PC-3 (cell line): ENCODE results near the gene PSME4. TPM values are rescaled to one million over a fixed set of nuclear protein-coding genes. Genes with fewer than 3 reads are reported as not detected.

Experiments used
- ATAC-seq: fragments of 200-7000 bp; cut with Tn5 transposase; 2 replicates; pipeline ENCODE4 v1.9.1; 2020; ENCODE audit warnings: mild to moderate bottlenecking, moderate library complexity
- BruUV-seq: library from RNA; stranded (reverse); fragments of 400-500 nt; replicated peaks from 2 replicates; lab custom pipeline; 2021; lab: Mats Ljungman, UMichigan
- CTCF ChIA-PET: fragments of 300-600 bp; sonication (Branson Sonifier 250); formaldehyde crosslinking; loops from one replicate; lab custom pipeline; 2022; ENCODE audit warnings: antibody characterized with exemption; lab: Charles Lee
- POLR2A ChIA-PET: fragments of 300-600 bp; sonication (Branson Sonifier 250); formaldehyde crosslinking; loops from one replicate; lab custom pipeline; 2022; ENCODE audit warnings: antibody characterized with exemption; ENCODE audit not compliant: unreplicated experiment; lab: Charles Lee
- DNase-seq: peaks from one replicate; pipeline ENCODE4 v3.0.0-alpha.2; 2015
- H2AFZ ChIP-seq: fragments of 300-600 bp; sonication (generic); 2 replicates; pipeline ENCODE4 v1.6.0; 2016; ENCODE audit warnings: antibody characterized with exemption, low read length
- H3F3A ChIP-seq: fragments of 300-600 bp; sonication (generic); one replicate; pipeline ENCODE4 v1.6.0; 2017; ENCODE audit warnings: antibody characterized with exemption, low read length, control low read depth, mild to moderate bottlenecking; ENCODE audit not compliant: unreplicated experiment
- H3K27ac ChIP-seq: fragments of 300-600 bp; sonication (generic); 2 replicates; pipeline ENCODE4 v1.5.1; 2016; ENCODE audit warnings: mild to moderate bottlenecking, low read length
- H3K27me3 ChIP-seq: fragments of 300-600 bp; sonication (generic); 2 replicates; pipeline ENCODE4 v1.6.1; 2016; ENCODE audit warnings: low read length, mixed read lengths
- H3K36me3 ChIP-seq: fragments of 300-600 bp; sonication (generic); 2 replicates; pipeline ENCODE4 v1.6.1; 2016; ENCODE audit warnings: low read depth, mixed run types, low read length, mixed read lengths
- H3K4me1 ChIP-seq: fragments of 300-600 bp; sonication (generic); 2 replicates; pipeline ENCODE4 v1.5.1; 2016; ENCODE audit warnings: low read length; ENCODE audit not compliant: insufficient read depth
- H3K4me2 ChIP-seq: fragments of 300-600 bp; sonication (generic); 2 replicates; pipeline ENCODE4 v1.6.0; 2016; ENCODE audit warnings: low read length
- H3K4me3 ChIP-seq: fragments of 300-600 bp; sonication (generic); 2 replicates; pipeline ENCODE4 v1.5.1; 2016; ENCODE audit warnings: mild to moderate bottlenecking, low read length, mixed read lengths
- H3K79me2 ChIP-seq: fragments of 300-600 bp; sonication (generic); 2 replicates; pipeline ENCODE4 v1.6.1; 2017; ENCODE audit warnings: low read length, mixed read lengths
- H3K9ac ChIP-seq: fragments of 300-600 bp; sonication (generic); 2 replicates; pipeline ENCODE4 v1.6.0; 2016; ENCODE audit warnings: mild to moderate bottlenecking, low read length
- H3K9me2 ChIP-seq: fragments of 300-600 bp; sonication (generic); replicated peaks from 2 replicates; pipeline ENCODE4 v1.6.1; 2016; ENCODE audit warnings: mixed run types, low read length, mixed read lengths
- H3K9me3 ChIP-seq: fragments of 300-600 bp; sonication (generic); 2 replicates; pipeline ENCODE4 v1.6.1; 2016; ENCODE audit warnings: low read length, mixed read lengths
- H4K20me1 ChIP-seq: fragments of 300-600 bp; sonication (generic); 2 replicates; pipeline ENCODE4 v1.6.1; 2016; ENCODE audit warnings: low read length, mixed read lengths
- EZH2 ChIP-seq: fragments of 300-600 bp; sonication (generic); IDR thresholded peaks from one replicate; pipeline ENCODE4 v1.6.1; 2017; ENCODE audit warnings: antibody characterized with exemption, mild to moderate bottlenecking, low read length; ENCODE audit not compliant: unreplicated experiment
- EZH2phosphoT487 ChIP-seq: fragments of 300-600 bp; sonication (generic); IDR thresholded peaks from 2 replicates; pipeline ENCODE4 v1.6.1; 2018; ENCODE audit warnings: mild to moderate bottlenecking, antibody characterized with exemption, low read length, borderline replicate concordance
- intact Hi-C: fragments of 100-400 bp; cut with micrococcal nuclease; formaldehyde crosslinking; loops from 2 replicates; pipeline ENCODE4 v1.9.0; 2023
- total RNA-seq: library from RNA; depleted of rRNA; stranded (reverse); fragments of >200 nt; gene quantifications from 2 replicates; pipeline ENCODE4 v1.2.3, GENCODE V29; 2014
- TF ChIP-seq, protein P1 (sequence below): fragments of 300-600 bp; sonication (generic); conservative IDR thresholded peaks from 2 replicates; pipeline ENCODE4 v1.5.1; 2017; ENCODE audit warnings: antibody characterized with exemption, low read depth, mild to moderate bottlenecking, low read length

PSME4 gene
- total RNA-seq, 1 experiment from 2014 or later = 54.7 TPM

DNA sequence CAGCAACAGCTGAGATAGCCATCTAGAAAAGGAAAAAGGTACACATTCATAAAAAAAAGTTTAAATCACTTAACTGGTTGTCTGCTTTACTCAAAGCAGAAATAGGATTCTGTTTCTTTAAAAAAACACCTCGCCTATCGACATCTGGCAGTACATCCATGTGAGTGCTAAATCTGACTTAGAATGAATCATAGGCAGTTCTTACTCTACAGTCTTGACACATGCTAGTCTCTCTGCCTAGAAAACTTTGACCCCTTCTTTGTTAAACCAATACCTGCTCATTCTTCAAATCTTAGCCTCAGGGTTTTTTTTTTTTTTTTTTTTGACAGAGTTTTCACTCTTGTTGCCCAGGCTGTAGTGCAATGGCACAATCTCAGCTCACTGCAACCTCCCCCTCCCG is 73.9 kb downstream of the PSME4 start:
- ATAC-seq = peak; percentile 93
- ChIA-PET POLR2A (no interaction called here), CTCF (no interaction called here)
- Histone ChIP-seq H3K4me1 (peaks cover 13% of the 10 kb centered on the region), H3K9ac (no peak overlapping the region), H3K9me2 (no peaks in the 10 kb centered on the region), H3K4me2 (no peak overlapping the region), H3K36me3 (peaks cover 65% of the 10 kb centered on the region), H3K4me3 (no peak overlapping the region), H2AFZ (no peak overlapping the region), H3F3A (no peaks in the 10 kb centered on the region), H3K27me3 (no peaks in the 10 kb centered on the region), H4K20me1 (0 out of 2 replicates have a peak, but pooled peaks cover 3% of the 10 kb centered on the region), H3K27ac (no peak overlapping the region), H3K79me2 (no peaks in the 10 kb centered on the region), H3K9me3 (no peaks in the 10 kb centered on the region)
- DNase-seq = peak; percentile 76
- no TSS peak for BruUV-seq
- intact Hi-C loops = no loop called here
- no peak for TF ChIP-seq EZH2phosphoT487
- TF ChIP-seq, protein P1, sequence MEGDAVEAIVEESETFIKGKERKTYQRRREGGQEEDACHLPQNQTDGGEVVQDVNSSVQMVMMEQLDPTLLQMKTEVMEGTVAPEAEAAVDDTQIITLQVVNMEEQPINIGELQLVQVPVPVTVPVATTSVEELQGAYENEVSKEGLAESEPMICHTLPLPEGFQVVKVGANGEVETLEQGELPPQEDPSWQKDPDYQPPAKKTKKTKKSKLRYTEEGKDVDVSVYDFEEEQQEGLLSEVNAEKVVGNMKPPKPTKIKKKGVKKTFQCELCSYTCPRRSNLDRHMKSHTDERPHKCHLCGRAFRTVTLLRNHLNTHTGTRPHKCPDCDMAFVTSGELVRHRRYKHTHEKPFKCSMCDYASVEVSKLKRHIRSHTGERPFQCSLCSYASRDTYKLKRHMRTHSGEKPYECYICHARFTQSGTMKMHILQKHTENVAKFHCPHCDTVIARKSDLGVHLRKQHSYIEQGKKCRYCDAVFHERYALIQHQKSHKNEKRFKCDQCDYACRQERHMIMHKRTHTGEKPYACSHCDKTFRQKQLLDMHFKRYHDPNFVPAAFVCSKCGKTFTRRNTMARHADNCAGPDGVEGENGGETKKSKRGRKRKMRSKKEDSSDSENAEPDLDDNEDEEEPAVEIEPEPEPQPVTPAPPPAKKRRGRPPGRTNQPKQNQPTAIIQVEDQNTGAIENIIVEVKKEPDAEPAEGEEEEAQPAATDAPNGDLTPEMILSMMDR = no peak

DNA sequence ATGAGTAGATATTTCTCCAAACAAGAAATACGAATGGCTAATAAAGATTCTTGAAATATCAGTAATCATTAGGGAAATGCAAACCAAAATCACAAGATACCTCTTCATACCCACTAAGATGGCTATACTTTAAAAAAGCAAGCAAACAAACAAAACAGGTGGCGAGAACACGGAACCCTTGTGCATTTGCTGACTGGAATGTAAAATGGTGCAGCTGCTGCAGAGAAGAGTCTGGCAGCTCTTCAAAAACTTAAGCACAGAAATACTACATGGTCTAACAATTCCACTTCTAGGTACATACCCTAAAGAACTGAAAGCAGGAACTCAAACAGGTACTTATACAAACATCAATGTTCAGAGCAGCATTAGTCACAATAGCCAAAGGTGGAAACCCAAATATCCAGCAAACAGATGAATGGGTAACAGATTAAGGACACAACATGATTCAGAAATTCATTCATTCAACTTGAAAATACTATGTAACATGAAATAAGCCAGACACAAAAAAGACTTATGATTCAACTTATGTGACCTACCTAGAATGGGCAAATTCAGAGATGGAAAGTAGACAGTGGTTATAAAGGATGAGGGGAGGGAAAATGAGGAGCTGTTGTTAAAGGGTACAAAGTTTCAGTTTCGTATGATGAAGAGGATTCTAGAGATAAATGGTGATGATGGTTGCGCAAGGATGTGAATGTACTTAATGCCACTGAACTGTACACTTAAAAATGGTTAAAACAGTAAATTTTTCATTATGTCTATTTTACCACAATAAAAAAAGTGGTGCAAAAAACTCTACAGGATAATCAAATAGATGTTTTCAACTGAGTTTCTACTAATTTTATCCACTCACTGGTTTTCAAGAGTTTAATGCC is 84.2 kb downstream of the PSME4 start:
- Histone ChIP-seq H3K9me2 (no peaks in the 10 kb centered on the region), H3K79me2 (no peaks in the 10 kb centered on the region), H3K4me1 (no peaks in the 10 kb centered on the region), H4K20me1 (no peaks in the 10 kb centered on the region), H3K4me3 (no peak overlapping the region), H3K4me2 (no peak overlapping the region), H2AFZ (no peak overlapping the region), H3K36me3 (peaks cover 70% of the 10 kb centered on the region), H3K9me3 (no peaks in the 10 kb centered on the region), H3K27me3 (no peaks in the 10 kb centered on the region), H3K27ac (no peak overlapping the region), H3K9ac (no peak overlapping the region), H3F3A (no peaks in the 10 kb centered on the region)
- BruUV-seq = no TSS peak
- TF ChIP-seq, protein P1 = no peak
- TF ChIP-seq EZH2 = no peak
- TF ChIP-seq EZH2phosphoT487 = no peak
- intact Hi-C loops = no loop called here
- CTCF ChIA-PET = no interaction called here
- POLR2A ChIA-PET = no interaction called here
- no peak for ATAC-seq
- peak; percentile 37 for DNase-seq

DNA sequence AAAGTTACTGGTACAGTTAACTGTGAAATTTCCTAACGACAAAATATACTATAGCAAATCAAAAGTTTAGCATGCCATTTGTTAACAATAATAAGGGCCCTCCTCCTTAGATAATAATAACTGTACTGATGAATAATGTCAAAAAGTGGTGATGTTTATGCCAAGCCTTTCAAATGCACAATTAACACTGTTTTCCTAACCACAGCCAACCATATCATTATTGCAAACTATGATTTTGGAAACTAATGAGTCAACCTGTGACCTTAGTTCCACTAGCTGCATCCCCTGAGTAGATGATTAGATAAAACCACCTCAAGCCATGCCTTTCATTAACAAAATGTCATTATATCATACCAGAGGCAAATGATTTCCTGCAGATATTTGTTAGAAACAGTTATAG is 85.9 kb downstream of the PSME4 start:
- no peak overlapping the region for H3K4me2 ChIP-seq
- peaks cover 6% of the 10 kb centered on the region for H3F3A ChIP-seq
- no peaks in the 10 kb centered on the region for H3K27me3 ChIP-seq
- H3K9me3 ChIP-seq = no peaks in the 10 kb centered on the region
- no peaks in the 10 kb centered on the region for H3K9me2 ChIP-seq
- H3K79me2 ChIP-seq = no peaks in the 10 kb centered on the region
- no peak overlapping the region for H3K9ac ChIP-seq
- ATAC-seq (no peak), DNase-seq (no peak)
- POLR2A ChIA-PET = no interaction called here
- H4K20me1 ChIP-seq = no peaks in the 10 kb centered on the region
- H3K27ac ChIP-seq = no peak overlapping the region
- BruUV-seq = no TSS peak
- H3K4me3 ChIP-seq = no peak overlapping the region
- intact Hi-C loops = no loop called here
- peaks cover 64% of the 10 kb centered on the region for H3K36me3 ChIP-seq
- TF ChIP-seq, protein P1 = no peak
- TF ChIP-seq EZH2 (no peak), EZH2phosphoT487 (no peak)
- peaks cover 4% of the 10 kb centered on the region for H3K4me1 ChIP-seq
- no peak overlapping the region for H2AFZ ChIP-seq
- CTCF ChIA-PET = no interaction called here
